ENCODE data around the gene KIF13A.

GRCh38 chr6:17858584-17858983 is 128.9 kb downstream of the KIF13A start:
- TF ChIP-seq TAF1 (IDR thresholded peaks at IDR 0.05; ENCODE audit: borderline replicate concordance, low read depth, low read length), result no peak
- TF ChIP-seq POLR2A (IDR thresholded peaks at IDR 0.05; ENCODE audit: low read depth, low read length), result no peak
- no peak for TF ChIP-seq POLR2AphosphoS5 (IDR thresholded peaks at IDR 0.05; ENCODE audit: low read depth, low read length)

All from GM12892 (cell line).